GM19455 (cell line): Measurements from ENCODE around the gene CPEB1.
A peak's percentile ranks its signal among the peaks of the same experiment; 100 is the strongest.
"Not testable (repeated sequence)": the region's sequence is repeated elsewhere in the genome, so short reads cannot be mapped to it uniquely, and the experiment has no call there.

Experiments
- ATAC-seq: cut with Tn5 transposase; IDR thresholded peaks from one replicate; pipeline ENCODE4 v1.9.1; 2021; ENCODE audit not compliant: unreplicated experiment

Gene CPEB1

GRCh38 chr15:82530606-82531379 is 116.4 kb downstream of the CPEB1 start:
- ATAC-seq = peak; percentile 84

GRCh38 chr15:82530006-82530405 is 117.2 kb downstream of the CPEB1 start:
- ATAC-seq = no peak

DNA sequence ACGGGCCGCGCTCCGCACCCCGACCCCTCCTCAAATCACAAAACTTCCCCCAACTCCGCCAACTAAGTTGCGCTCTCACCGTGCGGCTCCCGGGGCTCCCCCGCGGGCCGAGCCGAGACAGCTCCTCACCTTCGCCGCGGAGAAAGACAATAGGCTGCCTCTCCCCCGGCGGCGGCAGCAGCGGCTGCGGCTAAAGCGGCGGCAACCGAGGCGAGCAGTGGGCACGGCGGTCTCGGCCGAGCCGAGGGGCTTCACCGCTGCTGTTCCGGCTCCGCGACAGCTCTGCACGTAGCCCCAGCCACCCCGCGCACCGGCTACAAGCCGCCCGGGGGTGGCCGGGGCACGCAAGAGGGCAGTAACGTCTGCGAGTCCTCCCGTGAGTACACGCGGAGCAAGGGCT is 133.6 kb downstream of the CPEB1 start:
- ATAC-seq = not testable (repeated sequence)

GRCh38 chr15:82507693-82508092 is 139.5 kb downstream of the CPEB1 start:
- not testable (repeated sequence) for ATAC-seq

DNA sequence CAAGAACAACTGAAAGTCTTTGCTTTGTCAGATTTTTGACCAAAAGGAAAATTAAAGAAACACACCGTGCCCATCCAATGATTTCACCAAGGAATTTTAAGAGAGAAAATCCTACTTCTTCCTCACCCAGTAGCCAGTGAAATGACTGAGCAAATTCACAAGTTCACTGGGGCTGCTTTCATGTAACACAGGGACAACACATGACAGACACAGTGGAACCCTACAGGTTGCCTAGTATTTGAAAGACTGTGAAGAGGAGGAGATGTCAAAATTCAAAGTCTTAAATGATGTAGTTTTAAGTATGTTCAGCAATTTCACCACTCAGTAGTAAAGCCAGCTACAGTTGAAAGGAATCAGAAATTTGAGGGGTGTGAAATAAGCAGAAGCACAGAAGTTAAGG is 140.1 kb downstream of the CPEB1 start:
- not testable (repeated sequence) for ATAC-seq

DNA sequence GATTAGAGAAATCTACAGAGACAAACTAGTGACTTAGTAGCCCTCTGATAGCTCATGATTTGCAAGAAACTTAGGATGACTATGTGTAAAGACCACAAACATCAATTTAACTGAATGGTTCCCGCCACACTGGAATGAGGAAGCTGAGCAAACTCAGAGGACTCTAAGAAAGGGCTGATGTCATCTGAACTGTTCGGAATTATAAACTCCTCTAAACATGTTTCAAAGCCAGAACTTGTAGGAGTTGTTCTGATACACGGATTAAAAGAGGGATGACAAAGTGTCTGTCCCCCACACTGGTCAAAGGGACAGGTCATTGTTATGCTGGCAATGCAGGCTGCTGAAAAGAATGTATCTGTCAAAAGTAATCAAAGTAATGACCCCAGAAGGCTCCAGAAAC is 141.3 kb downstream of the CPEB1 start:
- ATAC-seq = not testable (repeated sequence)

GRCh38 chr15:82504074-82504473 is 143.1 kb downstream of the CPEB1 start:
- ATAC-seq = not testable (repeated sequence)

DNA sequence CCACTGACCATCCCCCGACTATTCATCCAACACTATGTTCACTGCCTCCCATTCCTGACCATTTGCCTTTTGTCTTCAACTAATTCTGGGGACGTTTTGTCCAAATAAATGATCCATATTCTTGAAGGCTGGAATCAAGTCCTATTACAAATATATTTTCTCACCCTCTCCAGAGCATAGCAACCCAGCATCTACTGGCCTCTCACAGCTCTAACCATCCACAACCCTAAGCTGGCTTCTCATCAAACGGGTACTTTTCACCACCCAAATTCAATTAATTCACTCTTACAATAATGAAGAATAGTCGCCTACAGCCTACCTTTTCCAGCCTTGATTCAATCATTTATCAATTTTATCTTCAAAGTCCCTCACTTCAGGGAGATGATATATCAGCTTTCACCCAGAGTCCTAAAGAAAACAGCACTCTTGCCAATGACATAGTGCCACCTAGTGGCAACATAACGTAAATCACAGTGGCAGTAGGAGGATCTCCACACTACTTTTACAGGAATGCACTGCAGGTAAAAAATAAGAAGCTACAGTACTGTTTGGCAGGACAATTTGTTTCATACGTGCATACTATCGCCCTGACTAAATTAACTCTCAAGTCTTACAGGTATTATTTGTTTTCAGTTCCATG is 144.3 kb downstream of the CPEB1 start:
- ATAC-seq = peak; percentile 63

DNA sequence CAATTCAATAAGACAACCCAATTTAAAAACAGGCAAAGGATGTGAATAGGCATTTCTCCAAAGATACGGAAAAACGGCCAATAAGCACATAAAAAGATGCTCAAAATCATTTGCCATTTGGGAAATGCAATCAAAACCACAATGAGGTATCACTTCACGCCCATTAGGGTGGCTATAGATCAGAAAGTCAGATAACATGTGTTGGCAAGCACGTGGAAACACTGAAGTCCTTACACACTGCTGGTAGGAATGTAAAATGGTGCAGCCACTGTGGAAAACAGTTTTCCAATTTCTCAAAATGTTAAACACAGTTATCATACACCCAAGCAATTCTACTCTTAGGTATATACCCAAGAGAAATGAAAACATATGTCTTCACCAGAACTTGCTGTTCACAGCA is 146.4 kb downstream of the CPEB1 start:
- ATAC-seq = not testable (repeated sequence)

DNA sequence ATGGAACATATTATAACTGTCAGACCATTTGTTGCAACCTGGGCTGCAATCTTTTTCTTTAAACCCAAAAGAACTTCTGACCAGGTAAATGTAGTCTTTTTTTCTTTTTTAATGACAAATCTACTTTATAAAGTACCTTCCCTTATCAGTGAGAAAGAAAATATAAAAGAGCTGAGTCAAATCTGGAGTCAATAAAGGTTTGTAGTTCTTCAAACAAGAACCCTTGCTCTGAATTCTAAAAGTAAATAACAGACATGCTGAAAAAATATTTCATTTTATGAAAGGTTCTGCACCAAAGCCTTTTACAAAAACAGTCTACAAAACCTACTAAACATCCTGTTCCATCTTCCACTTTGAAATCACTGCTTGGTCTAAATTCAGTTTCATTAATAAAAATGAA is 149.2 kb downstream of the CPEB1 start:
- not testable (repeated sequence) for ATAC-seq
